ENCODE measurements around the gene NLK. TPM values are rescaled to one million over a fixed set of nuclear protein-coding genes. Genes with fewer than 3 reads are reported as not detected.

NLK gene
- total RNA-seq, 1 donor: 10.5 TPM

- H3K79me2 ChIP-seq (ENCODE audit: insufficient read depth, low read length): no peaks in the 10 kb centered on the region
- no peaks in the 10 kb centered on the region for H3K9me3 ChIP-seq (ENCODE audit: low read depth, low read length)
- H3K27me3 ChIP-seq (ENCODE audit: insufficient read depth, low read length): no peaks in the 10 kb centered on the region
- H3K4me2 ChIP-seq (ENCODE audit: insufficient read depth, low read length): no peak overlapping the region
- no peaks in the 10 kb centered on the region for H3K36me3 ChIP-seq (ENCODE audit: insufficient read depth, low read length)
- H2AFZ ChIP-seq (ENCODE audit: low read length): no peak overlapping the region
- H3K27ac ChIP-seq (ENCODE audit: low read depth, low read length): no peak overlapping the region
- no peaks in the 10 kb centered on the region for H3K4me1 ChIP-seq (ENCODE audit: insufficient read depth, low read length)
- DNase-seq (ENCODE audit: insufficient read length, low spot score, missing footprints): no peak
- H4K20me1 ChIP-seq (ENCODE audit: insufficient read depth, low read length): no peaks in the 10 kb centered on the region
- H3K4me3 ChIP-seq (ENCODE audit: insufficient read depth, low read length): no peak overlapping the region
- no peak for TF ChIP-seq CTCF (IDR thresholded peaks at IDR 0.05; ENCODE audit: extremely low read depth, low read depth, low read length)
These were observed 32.1 kb upstream of the NLK start for GRCh38 chr17:28010406-28010805.

- Histone ChIP-seq H3K79me2 (ENCODE audit: insufficient read depth, low read length) (no peaks in the 10 kb centered on the region), H3K27me3 (ENCODE audit: insufficient read depth, low read length) (no peaks in the 10 kb centered on the region), H4K20me1 (ENCODE audit: insufficient read depth, low read length) (no peaks in the 10 kb centered on the region), H3K36me3 (ENCODE audit: insufficient read depth, low read length) (no peaks in the 10 kb centered on the region), H3K9me3 (ENCODE audit: low read depth, low read length) (no peaks in the 10 kb centered on the region), H3K4me1 (ENCODE audit: insufficient read depth, low read length) (no peaks in the 10 kb centered on the region), H3K4me3 (ENCODE audit: insufficient read depth, low read length) (no peak overlapping the region), H3K27ac (ENCODE audit: low read depth, low read length) (no peak overlapping the region), H3K4me2 (ENCODE audit: insufficient read depth, low read length) (no peak overlapping the region), H2AFZ (ENCODE audit: low read length) (no peak overlapping the region)
- DNase-seq (ENCODE audit: insufficient read length, low spot score, missing footprints): peak; percentile 5
- TF ChIP-seq CTCF (IDR thresholded peaks at IDR 0.05; ENCODE audit: extremely low read depth, low read depth, low read length): no peak
These were observed 23.9 kb upstream of the NLK start for GRCh38 chr17:28018439-28019070.

- no peak for TF ChIP-seq CTCF (IDR thresholded peaks at IDR 0.05; ENCODE audit: extremely low read depth, low read depth, low read length)
- Histone ChIP-seq H2AFZ (ENCODE audit: low read length) (no peak overlapping the region), H3K9me3 (ENCODE audit: low read depth, low read length) (no peaks in the 10 kb centered on the region), H3K27me3 (ENCODE audit: insufficient read depth, low read length) (no peaks in the 10 kb centered on the region), H3K36me3 (ENCODE audit: insufficient read depth, low read length) (no peaks in the 10 kb centered on the region), H3K4me3 (ENCODE audit: insufficient read depth, low read length) (no peak overlapping the region), H3K4me2 (ENCODE audit: insufficient read depth, low read length) (no peak overlapping the region), H3K4me1 (ENCODE audit: insufficient read depth, low read length) (no peaks in the 10 kb centered on the region), H3K27ac (ENCODE audit: low read depth, low read length) (no peak overlapping the region), H4K20me1 (ENCODE audit: insufficient read depth, low read length) (no peaks in the 10 kb centered on the region), H3K79me2 (ENCODE audit: insufficient read depth, low read length) (no peaks in the 10 kb centered on the region)
- DNase-seq (ENCODE audit: insufficient read length, low spot score, missing footprints): no peak
These were observed 22.0 kb upstream of the NLK start for GRCh38 chr17:28020515-28020914.

GRCh38 chr17:28029044-28029443 is 13.4 kb upstream of the NLK start:
- Histone ChIP-seq H4K20me1 (ENCODE audit: insufficient read depth, low read length) (no peaks in the 10 kb centered on the region), H3K27ac (ENCODE audit: low read depth, low read length) (no peak overlapping the region), H3K27me3 (ENCODE audit: insufficient read depth, low read length) (no peaks in the 10 kb centered on the region), H3K4me2 (ENCODE audit: insufficient read depth, low read length) (no peak overlapping the region), H3K4me3 (ENCODE audit: insufficient read depth, low read length) (no peak overlapping the region), H3K36me3 (ENCODE audit: insufficient read depth, low read length) (no peaks in the 10 kb centered on the region), H2AFZ (ENCODE audit: low read length) (no peak overlapping the region), H3K79me2 (ENCODE audit: insufficient read depth, low read length) (no peaks in the 10 kb centered on the region), H3K4me1 (ENCODE audit: insufficient read depth, low read length) (peaks cover 6% of the 10 kb centered on the region), H3K9me3 (ENCODE audit: low read depth, low read length) (no peaks in the 10 kb centered on the region)
- DNase-seq (ENCODE audit: insufficient read length, low spot score, missing footprints): no peak
- TF ChIP-seq CTCF (IDR thresholded peaks at IDR 0.05; ENCODE audit: extremely low read depth, low read depth, low read length): no peak

All from osteoblast (primary cell).